Spleen (tissue), 7 donors: ENCODE results near the gene RFX8.

Experiments
- CTCF ChIP-seq, 11 experiments: fragments of 200-600 bp in 7 of 11; fragments of 450-650 bp in 4 of 11; sonication (generic) in 4 of 11; IDR thresholded peaks in 8 of 11; conservative IDR thresholded peaks in 3 of 11; 1 replicate in 7 of 11; 2 replicates in 4 of 11; pipeline versions ENCODE4 v1.4.0 to v1.8.0; 2016 to 2021; ENCODE audit warnings: antibody characterized with exemption in 11 of 11, inconsistent platforms in 4 of 11, mild to moderate bottlenecking in 1 of 11
- POLR2AphosphoS5 ChIP-seq, 3 donors: sonication (generic); formaldehyde crosslinking; IDR thresholded peaks; one replicate each; pipeline ENCODE4 v1.5.1; 2017; ENCODE audit warnings: antibody characterized with exemption in 3 of 3
- donor health status: DM: no; HTN: no; CAD: no; lungs with moderate emphysema.
- donor health status: DM: no; HTN: no; CAD: no.
- donor health status: DM: no; HTN: no; CAD: no.

DNA sequence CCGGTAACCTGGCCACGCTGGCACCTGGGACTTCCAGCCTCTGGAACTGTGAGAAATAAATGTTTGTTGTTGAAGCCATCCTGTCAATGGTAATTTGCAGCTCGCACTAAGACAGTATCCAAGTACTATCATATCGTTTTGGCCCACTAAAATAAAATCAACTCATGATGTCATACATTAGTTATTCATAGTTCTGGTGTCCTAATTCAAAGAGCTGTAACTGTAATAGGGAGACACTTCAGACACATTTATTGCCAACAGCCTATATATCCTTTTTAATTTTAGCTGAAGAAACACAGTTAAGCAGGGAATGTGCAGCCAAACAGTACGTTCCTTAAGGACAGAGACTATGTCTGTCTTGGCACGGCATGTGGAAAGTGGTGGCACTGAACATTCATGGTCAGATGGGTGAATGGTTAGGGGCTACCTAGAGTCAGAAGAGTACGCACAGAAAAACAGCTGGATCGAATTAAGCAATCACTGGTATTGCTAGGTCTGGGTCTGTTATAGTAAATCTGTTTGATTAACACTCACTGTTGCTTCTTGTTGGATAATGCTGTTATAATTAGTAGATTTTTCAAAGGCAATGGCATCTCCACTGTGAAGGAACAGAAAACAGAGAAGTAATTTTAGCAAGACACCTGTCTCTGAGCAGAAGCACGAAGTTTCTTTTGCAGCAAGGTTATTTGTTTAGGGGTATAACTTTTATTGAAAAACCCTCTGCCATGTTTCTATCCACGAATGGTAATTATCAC is 46.3 kb downstream of the RFX8 start:
- no peak for TF ChIP-seq CTCF (IDR thresholded peaks at IDR 0.05 in 8 of 11, conservative IDR thresholded peaks at IDR 0.05 in 3 of 11)
- TF ChIP-seq POLR2AphosphoS5 (IDR thresholded peaks at IDR 0.05), result no peak
